HepG2 (cell line): Measurements from ENCODE around the gene PRRC2A. TPM values are rescaled to one million over a fixed set of nuclear protein-coding genes. Genes with fewer than 3 reads are reported as not detected.

ENCODE experiments used
- BORCS8-MEF2B ChIP-seq: sonication (generic); formaldehyde crosslinking; IDR thresholded peaks from 2 replicates; pipeline ENCODE4 v1.8.0; 2022; ENCODE audit warnings: mild to moderate bottlenecking, missing genetic modification reagents
- CENPX ChIP-seq: sonication (generic); formaldehyde crosslinking; IDR thresholded peaks from 2 replicates; pipeline ENCODE4 v1.9.0; 2021; ENCODE audit warnings: mild to moderate bottlenecking, missing genetic modification reagents, moderate library complexity
- NKX3-1 ChIP-seq: sonication (generic); formaldehyde crosslinking; IDR thresholded peaks from 2 replicates; pipeline ENCODE4 v1.5.0; 2020; ENCODE audit warnings: missing genetic modification reagents
- PRMT3 ChIP-seq: sonication (generic); formaldehyde crosslinking; IDR thresholded peaks from 2 replicates; pipeline ENCODE4 v1.8.1; 2022; ENCODE audit warnings: low read depth, mild to moderate bottlenecking, moderate library complexity, missing genetic modification reagents, borderline replicate concordance
- SOX5 ChIP-seq: IDR thresholded peaks from 2 replicates; pipeline ENCODE4 v1.6.1; 2016; ENCODE audit warnings: borderline replicate concordance
- TRIM22 ChIP-seq: fragments of 450-650 bp; IDR thresholded peaks from 2 replicates; pipeline ENCODE4 v1.6.1; 2017
- U2AF1 ChIP-seq: fragments of 200-400 bp; formaldehyde crosslinking; optimal IDR thresholded peaks from 2 replicates; pipeline ENCODE3; 2017; ENCODE audit warnings: mild to moderate bottlenecking, low read depth, low read length
- WIZ ChIP-seq: sonication (generic); formaldehyde crosslinking; IDR thresholded peaks from 2 replicates; pipeline ENCODE4 v1.5.1; 2020; ENCODE audit warnings: mild to moderate bottlenecking, missing genetic modification reagents
- ZBTB8A ChIP-seq: sonication (generic); formaldehyde crosslinking; IDR thresholded peaks from 2 replicates; pipeline ENCODE4 v1.4.0; 2020; ENCODE audit warnings: mild to moderate bottlenecking, low read depth, missing genetic modification reagents, borderline replicate concordance
- ZNF124 ChIP-seq: sonication (generic); formaldehyde crosslinking; IDR thresholded peaks from 2 replicates; pipeline ENCODE4 v1.4.0; 2020; ENCODE audit warnings: missing genetic modification reagents
- ZNF557 ChIP-seq: sonication (generic); formaldehyde crosslinking; IDR thresholded peaks from 2 replicates; pipeline ENCODE4 v1.4.0; 2020; ENCODE audit warnings: missing genetic modification reagents
- ZNF709 ChIP-seq: sonication (generic); formaldehyde crosslinking; IDR thresholded peaks from 2 replicates; pipeline ENCODE4 v1.5.0; 2020; ENCODE audit warnings: mild to moderate bottlenecking, missing genetic modification reagents
- polyA plus RNA-seq, 8 experiments: library from polyadenylated mRNA; depleted of rRNA in 3 of 8; stranded (reverse) in 7 of 8; unstranded in 1 of 8; fragments of >200 nt; fragmentation: Illumina TruSeq in 4 of 8; extraction: Trizol in 4 of 8; gene quantifications; 2 replicates each; pipeline versions ENCODE4 v1.2.1 to v1.2.3, GENCODE V29; 2011 to 2016; ENCODE audit warnings: low read depth in 4 of 8, missing spikeins in 1 of 8, mixed read lengths in 1 of 8; ENCODE audit not compliant: insufficient read depth in 1 of 8
- total RNA-seq, 5 experiments: library from RNA; depleted of rRNA; stranded (reverse); fragments of >200 nt; fragmentation: Illumina TruSeq; extraction: Trizol; gene quantifications; 2 replicates each; pipeline ENCODE4 v1.2.3, GENCODE V29; 2016; ENCODE audit warnings: low read depth in 1 of 5
- TF ChIP-seq, protein P1 (sequence below): sonication (generic); formaldehyde crosslinking; IDR thresholded peaks from 2 replicates; pipeline ENCODE4 v1.4.0; 2020; ENCODE audit warnings: mild to moderate bottlenecking, missing genetic modification reagents
- TF ChIP-seq, protein P2 (sequence below): sonication (generic); formaldehyde crosslinking; IDR thresholded peaks from 2 replicates; pipeline ENCODE4 v1.5.0; 2020; ENCODE audit warnings: missing genetic modification reagents
- TF ChIP-seq, protein P3 (sequence below): sonication (generic); formaldehyde crosslinking; IDR thresholded peaks from 2 replicates; pipeline ENCODE4 v1.9.0; 2021; ENCODE audit warnings: missing genetic modification reagents, borderline replicate concordance
- TF ChIP-seq, protein P4 (sequence below): sonication (generic); formaldehyde crosslinking; IDR thresholded peaks from 2 replicates; pipeline ENCODE4 v1.8.1; 2023; ENCODE audit warnings: mild to moderate bottlenecking, missing genetic modification reagents

Gene PRRC2A
- total and polyA plus RNA-seq, 2 of the 13 experiments (the other 11 are each of a cell fraction or from before 2014, with no cell fraction given): 38.9 to 47.4 TPM

DNA sequence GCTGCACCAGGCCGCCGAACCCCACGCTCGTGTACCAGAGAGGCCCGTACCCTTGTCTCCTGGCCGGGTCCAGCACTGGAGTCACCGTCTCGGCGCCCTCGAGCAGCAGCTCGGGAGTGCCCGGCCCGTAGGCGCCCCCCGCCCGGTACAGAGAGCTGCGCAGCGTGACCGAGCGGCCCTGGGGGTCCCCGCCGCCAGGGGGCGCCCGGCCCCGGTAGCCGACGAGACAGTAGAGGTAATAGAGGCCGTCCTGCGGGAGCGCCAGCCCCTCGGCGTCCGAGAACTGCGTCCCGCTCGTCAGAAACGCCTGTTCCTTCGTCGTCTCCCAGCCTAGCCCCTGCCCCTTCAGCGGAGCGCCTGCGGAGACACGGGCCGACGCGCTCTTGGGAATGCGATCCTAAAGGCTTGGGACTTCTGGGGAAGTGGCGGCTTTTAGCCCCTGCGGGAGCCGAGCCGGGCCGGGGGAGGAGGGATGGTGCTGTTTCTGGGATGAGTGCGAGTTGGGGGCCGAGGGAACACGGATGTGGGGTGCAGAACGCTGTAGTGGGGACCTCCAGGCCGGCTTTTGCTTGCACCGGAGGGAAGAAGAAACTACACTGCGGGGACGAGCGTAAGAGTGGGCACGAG lies 39.6 kb upstream of the PRRC2A start (continued):
- TF ChIP-seq PRMT3 (CRISPR knock-in tag): 0 out of 2 replicates have a peak, but pooled peaks have one; percentile 33
- TF ChIP-seq CENPX: no peak
- TF ChIP-seq SOX5 (CRISPR knock-in tag): no peak; the same call in 1 of the 2 replicates
- TF ChIP-seq, protein P1, sequence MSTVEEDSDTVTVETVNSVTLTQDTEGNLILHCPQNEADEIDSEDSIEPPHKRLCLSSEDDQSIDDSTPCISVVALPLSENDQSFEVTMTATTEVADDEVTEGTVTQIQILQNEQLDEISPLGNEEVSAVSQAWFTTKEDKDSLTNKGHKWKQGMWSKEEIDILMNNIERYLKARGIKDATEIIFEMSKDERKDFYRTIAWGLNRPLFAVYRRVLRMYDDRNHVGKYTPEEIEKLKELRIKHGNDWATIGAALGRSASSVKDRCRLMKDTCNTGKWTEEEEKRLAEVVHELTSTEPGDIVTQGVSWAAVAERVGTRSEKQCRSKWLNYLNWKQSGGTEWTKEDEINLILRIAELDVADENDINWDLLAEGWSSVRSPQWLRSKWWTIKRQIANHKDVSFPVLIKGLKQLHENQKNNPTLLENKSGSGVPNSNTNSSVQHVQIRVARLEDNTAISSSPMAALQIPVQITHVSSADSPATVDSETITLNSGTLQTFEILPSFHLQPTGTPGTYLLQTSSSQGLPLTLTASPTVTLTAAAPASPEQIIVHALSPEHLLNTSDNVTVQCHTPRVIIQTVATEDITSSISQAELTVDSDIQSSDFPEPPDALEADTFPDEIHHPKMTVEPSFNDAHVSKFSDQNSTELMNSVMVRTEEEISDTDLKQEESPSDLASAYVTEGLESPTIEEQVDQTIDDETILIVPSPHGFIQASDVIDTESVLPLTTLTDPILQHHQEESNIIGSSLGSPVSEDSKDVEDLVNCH: no peak
- peak; percentile 60 for TF ChIP-seq U2AF1
- 0 out of 2 replicates have a peak, but pooled peaks have one; percentile 87 for TF ChIP-seq ZNF709 (CRISPR knock-in tag)
- peak; percentile 80 for TF ChIP-seq BORCS8-MEF2B (CRISPR knock-in tag)
- TF ChIP-seq, protein P2, sequence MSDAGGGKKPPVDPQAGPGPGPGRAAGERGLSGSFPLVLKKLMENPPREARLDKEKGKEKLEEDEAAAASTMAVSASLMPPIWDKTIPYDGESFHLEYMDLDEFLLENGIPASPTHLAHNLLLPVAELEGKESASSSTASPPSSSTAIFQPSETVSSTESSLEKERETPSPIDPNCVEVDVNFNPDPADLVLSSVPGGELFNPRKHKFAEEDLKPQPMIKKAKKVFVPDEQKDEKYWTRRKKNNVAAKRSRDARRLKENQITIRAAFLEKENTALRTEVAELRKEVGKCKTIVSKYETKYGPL (CRISPR knock-in tag): no peak
- TF ChIP-seq, protein P3, sequence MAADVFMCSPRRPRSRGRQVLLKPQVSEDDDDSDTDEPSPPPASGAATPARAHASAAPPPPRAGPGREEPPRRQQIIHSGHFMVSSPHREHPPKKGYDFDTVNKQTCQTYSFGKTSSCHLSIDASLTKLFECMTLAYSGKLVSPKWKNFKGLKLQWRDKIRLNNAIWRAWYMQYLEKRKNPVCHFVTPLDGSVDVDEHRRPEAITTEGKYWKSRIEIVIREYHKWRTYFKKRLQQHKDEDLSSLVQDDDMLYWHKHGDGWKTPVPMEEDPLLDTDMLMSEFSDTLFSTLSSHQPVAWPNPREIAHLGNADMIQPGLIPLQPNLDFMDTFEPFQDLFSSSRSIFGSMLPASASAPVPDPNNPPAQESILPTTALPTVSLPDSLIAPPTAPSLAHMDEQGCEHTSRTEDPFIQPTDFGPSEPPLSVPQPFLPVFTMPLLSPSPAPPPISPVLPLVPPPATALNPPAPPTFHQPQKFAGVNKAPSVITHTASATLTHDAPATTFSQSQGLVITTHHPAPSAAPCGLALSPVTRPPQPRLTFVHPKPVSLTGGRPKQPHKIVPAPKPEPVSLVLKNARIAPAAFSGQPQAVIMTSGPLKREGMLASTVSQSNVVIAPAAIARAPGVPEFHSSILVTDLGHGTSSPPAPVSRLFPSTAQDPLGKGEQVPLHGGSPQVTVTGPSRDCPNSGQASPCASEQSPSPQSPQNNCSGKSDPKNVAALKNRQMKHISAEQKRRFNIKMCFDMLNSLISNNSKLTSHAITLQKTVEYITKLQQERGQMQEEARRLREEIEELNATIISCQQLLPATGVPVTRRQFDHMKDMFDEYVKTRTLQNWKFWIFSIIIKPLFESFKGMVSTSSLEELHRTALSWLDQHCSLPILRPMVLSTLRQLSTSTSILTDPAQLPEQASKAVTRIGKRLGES (CRISPR knock-in tag): no peak
- TF ChIP-seq, protein P4, sequence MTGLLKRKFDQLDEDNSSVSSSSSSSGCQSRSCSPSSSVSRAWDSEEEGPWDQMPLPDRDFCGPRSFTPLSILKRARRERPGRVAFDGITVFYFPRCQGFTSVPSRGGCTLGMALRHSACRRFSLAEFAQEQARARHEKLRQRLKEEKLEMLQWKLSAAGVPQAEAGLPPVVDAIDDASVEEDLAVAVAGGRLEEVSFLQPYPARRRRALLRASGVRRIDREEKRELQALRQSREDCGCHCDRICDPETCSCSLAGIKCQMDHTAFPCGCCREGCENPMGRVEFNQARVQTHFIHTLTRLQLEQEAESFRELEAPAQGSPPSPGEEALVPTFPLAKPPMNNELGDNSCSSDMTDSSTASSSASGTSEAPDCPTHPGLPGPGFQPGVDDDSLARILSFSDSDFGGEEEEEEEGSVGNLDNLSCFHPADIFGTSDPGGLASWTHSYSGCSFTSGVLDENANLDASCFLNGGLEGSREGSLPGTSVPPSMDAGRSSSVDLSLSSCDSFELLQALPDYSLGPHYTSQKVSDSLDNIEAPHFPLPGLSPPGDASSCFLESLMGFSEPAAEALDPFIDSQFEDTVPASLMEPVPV (CRISPR knock-in tag): no peak; the same call in 1 of the 2 replicates
- TF ChIP-seq NKX3-1 (CRISPR knock-in tag): no peak
- no peak for TF ChIP-seq ZBTB8A
- TF ChIP-seq WIZ (CRISPR knock-in tag): no peak; the same call in 1 of the 2 replicates
- TF ChIP-seq ZNF557: no peak
- TF ChIP-seq ZNF124: no peak
- no peak for TF ChIP-seq TRIM22
